ENCODE results near the gene MTHFD2. TPM values are rescaled to one million over a fixed set of nuclear protein-coding genes. Genes with fewer than 3 reads are reported as not detected.

MTHFD2 gene
- total and polyA plus RNA-seq, 2 of the 8 experiments (the other 6 are each of a cell fraction or from before 2014, with no cell fraction given): 99.5 to 291 TPM

DNA sequence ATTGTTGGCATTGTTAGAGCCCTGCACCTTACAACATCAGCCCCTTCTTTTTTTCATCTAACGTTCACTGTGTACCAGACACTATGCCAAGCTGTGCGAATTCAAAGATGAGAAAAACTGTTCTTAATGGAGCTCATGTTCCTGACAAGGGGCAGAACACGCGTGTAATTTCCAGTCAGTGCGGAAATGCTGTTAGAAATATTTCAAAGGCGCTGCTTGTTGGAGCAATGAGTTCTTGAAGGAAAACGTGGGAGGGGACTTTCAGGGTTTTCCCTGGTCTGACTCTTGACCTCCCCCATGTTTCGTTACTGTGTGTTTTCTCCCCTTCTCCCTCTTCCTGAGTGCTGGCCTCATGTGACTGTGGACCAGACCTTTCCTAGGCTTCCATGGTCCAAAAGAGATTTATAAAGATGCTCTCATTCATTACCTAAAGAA, 1.5 kb downstream of the MTHFD2 start (continued):
- TF ChIP-seq, protein P1, sequence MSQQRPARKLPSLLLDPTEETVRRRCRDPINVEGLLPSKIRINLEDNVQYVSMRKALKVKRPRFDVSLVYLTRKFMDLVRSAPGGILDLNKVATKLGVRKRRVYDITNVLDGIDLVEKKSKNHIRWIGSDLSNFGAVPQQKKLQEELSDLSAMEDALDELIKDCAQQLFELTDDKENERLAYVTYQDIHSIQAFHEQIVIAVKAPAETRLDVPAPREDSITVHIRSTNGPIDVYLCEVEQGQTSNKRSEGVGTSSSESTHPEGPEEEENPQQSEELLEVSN (IDR thresholded peaks at IDR 0.05): no peak
- TF ChIP-seq TAF7 (optimal IDR thresholded peaks at IDR 0.05; ENCODE audit: borderline replicate concordance, low read depth, low read length) (peak; percentile 34), JUN (IDR thresholded peaks at IDR 0.05; ENCODE audit: low read depth, low read length) (no peak), EZH2 (IDR thresholded peaks at IDR 0.05; ENCODE audit: low read depth, low read length, severe bottlenecking) (no peak), HDAC2 (IDR thresholded peaks at IDR 0.05; ENCODE audit: borderline replicate concordance in 1 of 2, low read depth in 2 of 2, low read length in 2 of 2) (no peak), TAF1 (IDR thresholded peaks at IDR 0.05; ENCODE audit: low read depth, low read length) (no peak), ATF2 (IDR thresholded peaks at IDR 0.05; ENCODE audit: low read length) (no peak), GABPA (IDR thresholded peaks at IDR 0.05; ENCODE audit: borderline replicate concordance, insufficient read depth, low read length) (no peak), CBX8 (IDR thresholded peaks at IDR 0.05; ENCODE audit: borderline replicate concordance, low read depth, low read length) (no peak), CEBPB (IDR thresholded peaks at IDR 0.05; ENCODE audit: low read depth, low read length) (no peak), MAX (IDR thresholded peaks at IDR 0.05) (no peak), GTF2F1 (IDR thresholded peaks at IDR 0.05; ENCODE audit: borderline replicate concordance, low read depth, low read length) (no peak)
- TF ChIP-seq, protein P2, sequence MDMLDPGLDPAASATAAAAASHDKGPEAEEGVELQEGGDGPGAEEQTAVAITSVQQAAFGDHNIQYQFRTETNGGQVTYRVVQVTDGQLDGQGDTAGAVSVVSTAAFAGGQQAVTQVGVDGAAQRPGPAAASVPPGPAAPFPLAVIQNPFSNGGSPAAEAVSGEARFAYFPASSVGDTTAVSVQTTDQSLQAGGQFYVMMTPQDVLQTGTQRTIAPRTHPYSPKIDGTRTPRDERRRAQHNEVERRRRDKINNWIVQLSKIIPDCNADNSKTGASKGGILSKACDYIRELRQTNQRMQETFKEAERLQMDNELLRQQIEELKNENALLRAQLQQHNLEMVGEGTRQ (IDR thresholded peaks at IDR 0.05; ENCODE audit: low read length): no peak
